KBM-7 (cell line): ENCODE measurements around the gene YAF2.

Source experiments
- DNase-seq: peaks from one replicate; pipeline ENCODE4 v3.0.0-alpha.2; 2015
- in situ Hi-C: fragments of 300-500 bp; cut with MboI; formaldehyde crosslinking; loops from 2 replicates; pipeline ENCODE4 v1.14.3; 2020; ENCODE audit warnings: low sequenced_read_pairs, low pct_unique_long_range_greater_than_20kb, mixed read lengths

The YAF2 gene

GRCh38 chr12:42163913-42164312 is 74.1 kb downstream of the YAF2 start:
- in situ Hi-C loops: no loop called here
- DNase-seq: no peak

- DNase-seq: no peak
- in situ Hi-C loops: no loop called here
These were observed 75.1 kb downstream of the YAF2 start for GRCh38 chr12:42162965-42163364.

- in situ Hi-C loops: no loop called here
- DNase-seq: no peak
These were observed 75.9 kb downstream of the YAF2 start for GRCh38 chr12:42162193-42162592.

GRCh38 chr12:42161529-42161928 is 76.5 kb downstream of the YAF2 start:
- in situ Hi-C loops: no loop called here
- DNase-seq: no peak

GRCh38 chr12:42156232-42156631 is 81.8 kb downstream of the YAF2 start:
- in situ Hi-C loops: no loop called here
- DNase-seq: no peak

- peak; percentile 48 for DNase-seq
- in situ Hi-C loops: loop anchor here (25.0 kb wide), 1 partner anchor 217 kb away; no protein-coding TSS in a partner anchor
These were observed 92.4 kb downstream of the YAF2 start for GRCh38 chr12:42145552-42146215.

- DNase-seq: no peak
- in situ Hi-C loops: loop anchor here (25.0 kb wide), 1 partner anchor 217 kb away; no protein-coding TSS in a partner anchor
These were observed 92.9 kb downstream of the YAF2 start for GRCh38 chr12:42145197-42145549.

GRCh38 chr12:42144408-42145196 is 93.4 kb downstream of the YAF2 start, which contains the start of gene GXYLT1:
Gene GXYLT1, minus strand, starts transcription at chr12:42144874. Its CDS starts 228 bp downstream, at chr12:42144646.
- DNase-seq: peak; percentile 91
- in situ Hi-C loops: loop anchor here (25.0 kb wide), 1 partner anchor 218 kb away; no protein-coding TSS in a partner anchor

- in situ Hi-C loops: loop anchor here (25.0 kb wide), 1 partner anchor 218 kb away; no protein-coding TSS in a partner anchor
- no peak for DNase-seq
These were observed 94.0 kb downstream of the YAF2 start for GRCh38 chr12:42144158-42144407.

- in situ Hi-C loops: loop anchor here (25.0 kb wide), 1 partner anchor 219 kb away; no protein-coding TSS in a partner anchor
- peak; percentile 46 for DNase-seq
These were observed 94.4 kb downstream of the YAF2 start for GRCh38 chr12:42143452-42144157.

GRCh38 chr12:42141981-42142606 is 96.0 kb downstream of the YAF2 start:
- in situ Hi-C loops: loop anchor here (25.0 kb wide), 1 partner anchor 220 kb away; no protein-coding TSS in a partner anchor
- DNase-seq: peak; percentile 31

- no peak for DNase-seq
- in situ Hi-C loops: loop anchor here (25.0 kb wide), 1 partner anchor 221 kb away; no protein-coding TSS in a partner anchor
These were observed 97.1 kb downstream of the YAF2 start for GRCh38 chr12:42140901-42141300.

GRCh38 chr12:42135259-42135814 is 102.7 kb downstream of the YAF2 start:
- DNase-seq: no peak
- in situ Hi-C loops: loop anchor here (25.0 kb wide), 1 partner anchor 227 kb away; no protein-coding TSS in a partner anchor

- peak; percentile 18 for DNase-seq
- in situ Hi-C loops: loop anchor here (25.0 kb wide), 1 partner anchor 231 kb away; no protein-coding TSS in a partner anchor
These were observed 107.2 kb downstream of the YAF2 start for GRCh38 chr12:42130672-42131402.

GRCh38 chr12:42129595-42130204 is 108.3 kb downstream of the YAF2 start:
- DNase-seq: peak; percentile 68
- in situ Hi-C loops: loop anchor here (25.0 kb wide), 1 partner anchor 233 kb away; no protein-coding TSS in a partner anchor

- DNase-seq: no peak
- in situ Hi-C loops: loop anchor here (25.0 kb wide), 1 partner anchor 233 kb away; no protein-coding TSS in a partner anchor
These were observed 109.2 kb downstream of the YAF2 start for GRCh38 chr12:42128888-42129287.

GRCh38 chr12:42128327-42128726 is 109.7 kb downstream of the YAF2 start:
- no peak for DNase-seq
- in situ Hi-C loops: loop anchor here (25.0 kb wide), 1 partner anchor 234 kb away; no protein-coding TSS in a partner anchor

- in situ Hi-C loops: loop anchor here (25.0 kb wide), 1 partner anchor 235 kb away; no protein-coding TSS in a partner anchor
- DNase-seq: no peak
These were observed 111.1 kb downstream of the YAF2 start for GRCh38 chr12:42126963-42127362.
